HepG2 (cell line): ENCODE results near the gene MUL1. TPM values are rescaled to one million over a fixed set of nuclear protein-coding genes. Genes with fewer than 3 reads are reported as not detected.

ENCODE experiments used
- MED1 ChIP-seq: sonication (generic); formaldehyde crosslinking; IDR thresholded peaks from 2 replicates; pipeline ENCODE4 v1.4.0; 2020; ENCODE audit warnings: missing genetic modification reagents
- RXRA ChIP-seq: sonication (generic); formaldehyde crosslinking; IDR thresholded peaks from 2 replicates; pipeline ENCODE4 v1.5.1; 2020; ENCODE audit warnings: missing genetic modification reagents
- SATB2 ChIP-seq: sonication (generic); formaldehyde crosslinking; IDR thresholded peaks from 2 replicates; pipeline ENCODE4 v1.5.0; 2020; ENCODE audit warnings: missing genetic modification reagents
- SMAD9 ChIP-seq: sonication (generic); formaldehyde crosslinking; IDR thresholded peaks from 2 replicates; pipeline ENCODE4 v1.5.1; 2020; ENCODE audit warnings: mild to moderate bottlenecking, missing genetic modification reagents
- TCF7 ChIP-seq: sonication (generic); IDR thresholded peaks from 2 replicates; pipeline ENCODE4 v1.6.1; 2016; ENCODE audit warnings: antibody characterized with exemption, low read depth
- TRIM24 ChIP-seq: sonication (generic); formaldehyde crosslinking; IDR thresholded peaks from 2 replicates; pipeline ENCODE4 v1.8.0; 2022; ENCODE audit warnings: mild to moderate bottlenecking, missing genetic modification reagents
- ZNF10 ChIP-seq: sonication (generic); formaldehyde crosslinking; IDR thresholded peaks from 2 replicates; pipeline ENCODE4 v1.4.0; 2020; ENCODE audit warnings: mild to moderate bottlenecking, low read depth, missing genetic modification reagents, borderline replicate concordance
- ZNF124 ChIP-seq: sonication (generic); formaldehyde crosslinking; IDR thresholded peaks from 2 replicates; pipeline ENCODE4 v1.4.0; 2020; ENCODE audit warnings: missing genetic modification reagents
- ZNF207 ChIP-seq: fragments of 450-650 bp; IDR thresholded peaks from 2 replicates; pipeline ENCODE4 v1.6.1; 2016; ENCODE audit warnings: antibody characterized with exemption, borderline replicate concordance
- ZNF451 ChIP-seq: sonication (generic); formaldehyde crosslinking; IDR thresholded peaks from 2 replicates; pipeline ENCODE4 v1.5.0; 2020; ENCODE audit warnings: mild to moderate bottlenecking, missing genetic modification reagents
- ZNF570 ChIP-seq: sonication (generic); formaldehyde crosslinking; IDR thresholded peaks from 2 replicates; pipeline ENCODE4 v1.4.0; 2020; ENCODE audit warnings: mild to moderate bottlenecking, missing genetic modification reagents, borderline replicate concordance
- polyA plus RNA-seq, 8 experiments: library from polyadenylated mRNA; depleted of rRNA in 3 of 8; stranded (reverse) in 7 of 8; unstranded in 1 of 8; fragments of >200 nt; fragmentation: Illumina TruSeq in 4 of 8; extraction: Trizol in 4 of 8; gene quantifications; 2 replicates each; pipeline versions ENCODE4 v1.2.1 to v1.2.3, GENCODE V29; 2011 to 2016; ENCODE audit warnings: low read depth in 4 of 8, missing spikeins in 1 of 8, mixed read lengths in 1 of 8; ENCODE audit not compliant: insufficient read depth in 1 of 8
- total RNA-seq, 5 experiments: library from RNA; depleted of rRNA; stranded (reverse); fragments of >200 nt; fragmentation: Illumina TruSeq; extraction: Trizol; gene quantifications; 2 replicates each; pipeline ENCODE4 v1.2.3, GENCODE V29; 2016; ENCODE audit warnings: low read depth in 1 of 5
- TF ChIP-seq, protein P1 (sequence below), 2 experiments: sonication (generic) in 1 of 2; formaldehyde crosslinking in 1 of 2; IDR thresholded peaks; 2 replicates each; pipeline versions ENCODE4 v1.6.1 to v1.9.0; 2014 to 2022; ENCODE audit warnings: antibody characterized with exemption in 1 of 2, borderline replicate concordance in 1 of 2, inconsistent platforms in 1 of 2, low read depth in 1 of 2, missing genetic modification reagents in 1 of 2
- TF ChIP-seq, protein P2 (sequence below): sonication (generic); formaldehyde crosslinking; IDR thresholded peaks from 2 replicates; pipeline ENCODE4 v1.4.0; 2020; ENCODE audit warnings: missing genetic modification reagents
- TF ChIP-seq, protein P3 (sequence below): sonication (generic); formaldehyde crosslinking; IDR thresholded peaks from 2 replicates; pipeline ENCODE4 v1.4.0; 2020; ENCODE audit warnings: mild to moderate bottlenecking, missing genetic modification reagents
- TF ChIP-seq, protein P4 (sequence below): IDR thresholded peaks from 2 replicates; pipeline ENCODE4 v1.6.1; 2018; ENCODE audit warnings: missing genetic modification reagents
- TF ChIP-seq, protein P5 (sequence below): sonication (generic); formaldehyde crosslinking; IDR thresholded peaks from 2 replicates; pipeline ENCODE4 v1.4.0; 2020; ENCODE audit warnings: missing genetic modification reagents

Gene MUL1
- total and polyA plus RNA-seq, 2 of the 13 experiments (the other 11 are each of a cell fraction or from before 2014, with no cell fraction given): 21.5 to 26.5 TPM

DNA sequence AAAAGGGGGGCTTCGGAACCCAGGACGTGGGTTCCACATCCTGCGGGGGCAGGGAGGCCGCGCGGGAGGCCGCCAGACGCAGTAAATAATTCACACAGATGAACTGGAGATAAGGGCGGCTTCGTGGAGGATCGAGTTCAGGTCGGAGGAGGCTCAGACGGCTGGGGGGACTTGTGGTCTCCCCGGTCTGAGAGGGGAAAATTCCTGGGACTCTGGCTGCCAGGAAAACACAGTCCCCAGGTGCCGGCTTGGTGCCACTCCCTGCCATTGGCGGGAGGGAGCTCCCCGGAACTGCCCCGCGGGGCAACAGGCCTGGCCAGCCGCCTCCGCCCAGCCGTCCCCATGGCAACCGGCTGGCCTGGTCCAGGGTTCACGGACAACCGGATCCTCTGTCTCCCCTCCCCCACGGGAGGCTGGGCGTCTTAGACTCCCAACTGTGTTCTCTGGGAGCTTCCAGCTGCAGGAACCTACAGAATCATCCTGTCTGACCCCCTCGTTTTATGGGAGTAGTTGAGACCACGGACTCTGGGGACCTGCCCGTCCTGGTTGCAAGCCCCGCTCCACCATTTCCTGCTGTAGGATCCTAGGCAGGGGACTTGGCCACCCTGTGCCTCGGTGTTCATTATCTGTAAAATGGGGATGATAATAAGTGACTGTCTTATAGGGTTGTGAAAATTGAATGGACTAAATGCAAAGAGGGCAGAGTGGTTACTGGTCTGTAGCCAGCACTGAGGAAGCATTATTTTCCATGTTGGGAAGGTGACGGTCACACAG lies 31.5 kb downstream of the MUL1 start (continued):
- TF ChIP-seq, protein P1, sequence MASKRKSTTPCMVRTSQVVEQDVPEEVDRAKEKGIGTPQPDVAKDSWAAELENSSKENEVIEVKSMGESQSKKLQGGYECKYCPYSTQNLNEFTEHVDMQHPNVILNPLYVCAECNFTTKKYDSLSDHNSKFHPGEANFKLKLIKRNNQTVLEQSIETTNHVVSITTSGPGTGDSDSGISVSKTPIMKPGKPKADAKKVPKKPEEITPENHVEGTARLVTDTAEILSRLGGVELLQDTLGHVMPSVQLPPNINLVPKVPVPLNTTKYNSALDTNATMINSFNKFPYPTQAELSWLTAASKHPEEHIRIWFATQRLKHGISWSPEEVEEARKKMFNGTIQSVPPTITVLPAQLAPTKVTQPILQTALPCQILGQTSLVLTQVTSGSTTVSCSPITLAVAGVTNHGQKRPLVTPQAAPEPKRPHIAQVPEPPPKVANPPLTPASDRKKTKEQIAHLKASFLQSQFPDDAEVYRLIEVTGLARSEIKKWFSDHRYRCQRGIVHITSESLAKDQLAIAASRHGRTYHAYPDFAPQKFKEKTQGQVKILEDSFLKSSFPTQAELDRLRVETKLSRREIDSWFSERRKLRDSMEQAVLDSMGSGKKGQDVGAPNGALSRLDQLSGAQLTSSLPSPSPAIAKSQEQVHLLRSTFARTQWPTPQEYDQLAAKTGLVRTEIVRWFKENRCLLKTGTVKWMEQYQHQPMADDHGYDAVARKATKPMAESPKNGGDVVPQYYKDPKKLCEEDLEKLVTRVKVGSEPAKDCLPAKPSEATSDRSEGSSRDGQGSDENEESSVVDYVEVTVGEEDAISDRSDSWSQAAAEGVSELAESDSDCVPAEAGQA (IDR thresholded peaks at IDR 0.05; ENCODE audit: low read depth): no peak
- TF ChIP-seq, protein P1 (CRISPR knock-in tag; IDR thresholded peaks at IDR 0.05; ENCODE audit: borderline replicate concordance): no peak
- TF ChIP-seq ZNF451 (peak; percentile 70; the same call in 1 of the 2 replicates), RXRA (CRISPR knock-in tag) (peak; percentile 98), SMAD9 (CRISPR knock-in tag) (no peak), ZNF124 (0 out of 2 replicates have a peak, but pooled peaks have one; percentile 18), SATB2 (no peak), ZNF570 (CRISPR knock-in tag) (0 out of 2 replicates have a peak, but pooled peaks have one; percentile 25), ZNF207 (no peak), TRIM24 (CRISPR knock-in tag) (no peak), ZNF10 (CRISPR knock-in tag) (no peak), TCF7 (peak; percentile 10; the same call in 1 of the 2 replicates), MED1 (CRISPR knock-in tag) (peak; percentile 96)
- TF ChIP-seq, protein P2, sequence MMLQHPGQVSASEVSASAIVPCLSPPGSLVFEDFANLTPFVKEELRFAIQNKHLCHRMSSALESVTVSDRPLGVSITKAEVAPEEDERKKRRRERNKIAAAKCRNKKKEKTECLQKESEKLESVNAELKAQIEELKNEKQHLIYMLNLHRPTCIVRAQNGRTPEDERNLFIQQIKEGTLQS (CRISPR knock-in tag): peak; percentile 6; the same call in 1 of the 2 replicates
- TF ChIP-seq, protein P3, sequence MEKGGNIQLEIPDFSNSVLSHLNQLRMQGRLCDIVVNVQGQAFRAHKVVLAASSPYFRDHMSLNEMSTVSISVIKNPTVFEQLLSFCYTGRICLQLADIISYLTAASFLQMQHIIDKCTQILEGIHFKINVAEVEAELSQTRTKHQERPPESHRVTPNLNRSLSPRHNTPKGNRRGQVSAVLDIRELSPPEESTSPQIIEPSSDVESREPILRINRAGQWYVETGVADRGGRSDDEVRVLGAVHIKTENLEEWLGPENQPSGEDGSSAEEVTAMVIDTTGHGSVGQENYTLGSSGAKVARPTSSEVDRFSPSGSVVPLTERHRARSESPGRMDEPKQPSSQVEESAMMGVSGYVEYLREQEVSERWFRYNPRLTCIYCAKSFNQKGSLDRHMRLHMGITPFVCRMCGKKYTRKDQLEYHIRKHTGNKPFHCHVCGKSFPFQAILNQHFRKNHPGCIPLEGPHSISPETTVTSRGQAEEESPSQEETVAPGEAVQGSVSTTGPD (CRISPR knock-in tag): peak; percentile 75
- TF ChIP-seq, protein P4, sequence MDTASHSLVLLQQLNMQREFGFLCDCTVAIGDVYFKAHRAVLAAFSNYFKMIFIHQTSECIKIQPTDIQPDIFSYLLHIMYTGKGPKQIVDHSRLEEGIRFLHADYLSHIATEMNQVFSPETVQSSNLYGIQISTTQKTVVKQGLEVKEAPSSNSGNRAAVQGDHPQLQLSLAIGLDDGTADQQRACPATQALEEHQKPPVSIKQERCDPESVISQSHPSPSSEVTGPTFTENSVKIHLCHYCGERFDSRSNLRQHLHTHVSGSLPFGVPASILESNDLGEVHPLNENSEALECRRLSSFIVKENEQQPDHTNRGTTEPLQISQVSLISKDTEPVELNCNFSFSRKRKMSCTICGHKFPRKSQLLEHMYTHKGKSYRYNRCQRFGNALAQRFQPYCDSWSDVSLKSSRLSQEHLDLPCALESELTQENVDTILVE: peak; percentile 72; the same call in 1 of the 2 replicates
- TF ChIP-seq, protein P5, sequence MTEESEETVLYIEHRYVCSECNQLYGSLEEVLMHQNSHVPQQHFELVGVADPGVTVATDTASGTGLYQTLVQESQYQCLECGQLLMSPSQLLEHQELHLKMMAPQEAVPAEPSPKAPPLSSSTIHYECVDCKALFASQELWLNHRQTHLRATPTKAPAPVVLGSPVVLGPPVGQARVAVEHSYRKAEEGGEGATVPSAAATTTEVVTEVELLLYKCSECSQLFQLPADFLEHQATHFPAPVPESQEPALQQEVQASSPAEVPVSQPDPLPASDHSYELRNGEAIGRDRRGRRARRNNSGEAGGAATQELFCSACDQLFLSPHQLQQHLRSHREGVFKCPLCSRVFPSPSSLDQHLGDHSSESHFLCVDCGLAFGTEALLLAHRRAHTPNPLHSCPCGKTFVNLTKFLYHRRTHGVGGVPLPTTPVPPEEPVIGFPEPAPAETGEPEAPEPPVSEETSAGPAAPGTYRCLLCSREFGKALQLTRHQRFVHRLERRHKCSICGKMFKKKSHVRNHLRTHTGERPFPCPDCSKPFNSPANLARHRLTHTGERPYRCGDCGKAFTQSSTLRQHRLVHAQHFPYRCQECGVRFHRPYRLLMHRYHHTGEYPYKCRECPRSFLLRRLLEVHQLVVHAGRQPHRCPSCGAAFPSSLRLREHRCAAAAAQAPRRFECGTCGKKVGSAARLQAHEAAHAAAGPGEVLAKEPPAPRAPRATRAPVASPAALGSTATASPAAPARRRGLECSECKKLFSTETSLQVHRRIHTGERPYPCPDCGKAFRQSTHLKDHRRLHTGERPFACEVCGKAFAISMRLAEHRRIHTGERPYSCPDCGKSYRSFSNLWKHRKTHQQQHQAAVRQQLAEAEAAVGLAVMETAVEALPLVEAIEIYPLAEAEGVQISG (CRISPR knock-in tag): peak; percentile 49
